Cortex of kidney (tissue), 1 donor: ENCODE measurements around the gene XRN2.
"Not testable (repeated sequence)": the region's sequence is repeated elsewhere in the genome, so short reads cannot be mapped to it uniquely, and the experiment has no call there.

Source experiments
- DNase-seq: peaks from one replicate; lab custom pipeline; 2025; lab: John Stamatoyannopoulos, UW

Gene XRN2

GRCh38 chr20:21344961-21345360 is 41.8 kb downstream of the XRN2 start:
- DNase-seq = no peak

GRCh38 chr20:21352703-21353102 is 49.6 kb downstream of the XRN2 start:
- no peak for DNase-seq

- DNase-seq = no peak
These were observed 50.1 kb downstream of the XRN2 start for GRCh38 chr20:21353236-21353635.

GRCh38 chr20:21355981-21356380 is 52.9 kb downstream of the XRN2 start:
- no peak for DNase-seq

GRCh38 chr20:21356386-21356785 is 53.3 kb downstream of the XRN2 start:
- DNase-seq = no peak

- no peak for DNase-seq
These were observed 54.7 kb downstream of the XRN2 start for GRCh38 chr20:21357844-21358243.

- no peak for DNase-seq
These were observed 55.6 kb downstream of the XRN2 start for GRCh38 chr20:21358737-21359136.

- DNase-seq = no peak
These were observed 57.6 kb downstream of the XRN2 start for GRCh38 chr20:21360705-21361104.

GRCh38 chr20:21361266-21361665 is 58.1 kb downstream of the XRN2 start:
- DNase-seq = no peak

GRCh38 chr20:21364413-21364812 is 61.3 kb downstream of the XRN2 start:
- DNase-seq = no peak

GRCh38 chr20:21365771-21366170 is 62.6 kb downstream of the XRN2 start:
- DNase-seq = no peak

GRCh38 chr20:21366273-21366672 is 63.1 kb downstream of the XRN2 start:
- not testable (repeated sequence) for DNase-seq

- DNase-seq = no peak
These were observed 65.7 kb downstream of the XRN2 start for GRCh38 chr20:21368791-21369190.

- no peak for DNase-seq
These were observed 68.1 kb downstream of the XRN2 start for GRCh38 chr20:21371193-21371592.

GRCh38 chr20:21372016-21372415 is 68.9 kb downstream of the XRN2 start:
- DNase-seq = no peak

- no peak for DNase-seq
These were observed 70.3 kb downstream of the XRN2 start for GRCh38 chr20:21373436-21373835.

GRCh38 chr20:21376626-21377025 is 73.5 kb downstream of the XRN2 start:
- no peak for DNase-seq

- no peak for DNase-seq
These were observed 74.6 kb downstream of the XRN2 start for GRCh38 chr20:21377701-21378100.

- DNase-seq = no peak
These were observed 75.1 kb downstream of the XRN2 start for GRCh38 chr20:21378259-21378658.

GRCh38 chr20:21380711-21381110 is 77.6 kb downstream of the XRN2 start:
- DNase-seq = no peak

- DNase-seq = no peak
These were observed 78.5 kb downstream of the XRN2 start for GRCh38 chr20:21381619-21382018.

- no peak for DNase-seq
These were observed 81.3 kb downstream of the XRN2 start for GRCh38 chr20:21384308-21384892.

- DNase-seq = no peak
These were observed 83.0 kb downstream of the XRN2 start for GRCh38 chr20:21386111-21386510.

- no peak for DNase-seq
These were observed 84.4 kb downstream of the XRN2 start for GRCh38 chr20:21387528-21387927.

- no peak for DNase-seq
These were observed 85.4 kb downstream of the XRN2 start for GRCh38 chr20:21388566-21388965.
